Pancreas (tissue), 10 donors: ENCODE data around the gene ADGRG3. TPM values are rescaled to one million over a fixed set of nuclear protein-coding genes. Genes with fewer than 3 reads are reported as not detected.

ENCODE experiments used
- ATAC-seq, 4 donors: fragments of 200-7000 bp; cut with Tn5 transposase; one replicate each; pipeline versions ENCODE4 v1.8.0 to v1.9.1; 2020; ENCODE audit warnings: mild to moderate bottlenecking in 4 of 4, moderate library complexity in 4 of 4
- DNase-seq, 6 donors: peaks; one replicate each; pipeline ENCODE4 v3.0.0-alpha.2; 2020
- FAIRE-seq: peaks from 2 replicates; lab custom pipeline; 2012; peaks lifted over from hg19 to GRCh38; lab: Jason Lieb, UNC
- H3K27ac ChIP-seq, 4 donors: fragments of 200-600 bp; sonication (generic); 1 replicate in 3 of 4; 2 replicates in 1 of 4; pipeline versions ENCODE4 v1.5.0 to v1.8.0; 2020
- H3K27me3 ChIP-seq, 4 donors: fragments of 200-600 bp; one replicate each; pipeline ENCODE4 v1.8.0; 2021
- H3K36me3 ChIP-seq, 3 donors: fragments of 200-600 bp; sonication (generic) in 1 of 3; one replicate each; pipeline versions ENCODE4 v1.5.0 to v1.8.0; 2020 to 2021
- H3K4me1 ChIP-seq, 3 donors: fragments of 200-600 bp; one replicate each; pipeline ENCODE4 v1.8.0; 2021
- H3K4me3 ChIP-seq, 4 donors: fragments of 200-600 bp; sonication (generic) in 2 of 4; one replicate each; pipeline versions ENCODE4 v1.5.0 to v1.8.0; 2020 to 2021
- H3K9me3 ChIP-seq, 4 donors: fragments of 200-600 bp; one replicate each; pipeline ENCODE4 v1.8.0; 2021
- WGBS, 2 donors: extraction: QIAGEN DNeasy Blood & Tissue Kit; methylation state at CpG; one replicate each; pipeline ENCODE4 v1.1.7; 2013; 5-methylcytosine and 5-hydroxymethylcytosine counted together
- intact Hi-C, 3 donors: fragments of 100-400 bp; cut with DNase I; formaldehyde crosslinking; loops; one replicate each; pipeline versions ENCODE4 v1.11.1 to v1.14.2; 2022
- polyA plus RNA-seq, 2 donors: library from polyadenylated mRNA; stranded (reverse); fragments of 200-250 nt; gene quantifications; one replicate each; pipeline ENCODE4 v1.2.3, GENCODE V29; 2013
- total RNA-seq, 6 donors: library from RNA; stranded (reverse); fragmentation: NEBNext Ultra II Directional in 4 of 6; extraction: Animal tissue kit (Norgen Biotek cat#: 25700) in 4 of 6; gene quantifications; one replicate each; pipeline versions ENCODE4 v1.2.1 to v1.2.4, GENCODE V29; 2021 to 2023
- TF ChIP-seq, protein P1 (sequence below), 4 donors: fragments of 200-600 bp; sonication (generic) in 3 of 4; IDR thresholded peaks; one replicate each; pipeline versions ENCODE4 v1.5.0 to v1.8.0; 2021; ENCODE audit warnings: antibody characterized with exemption in 4 of 4
- donor health status: healthy with polysubstance abuse.
- donor health status: DM: no; HTN: no; CAD: no; lungs with moderate emphysema.
- donor health status: DM: no; HTN: no; CAD: no.
- donor health status: control.
- donor health status: control.
- donor health status: Bipolar disorder and iron deficiency.
- donor health status: DM: yes; HTN: yes; CAD: no.
- donor health status: DM: no; HTN: no; CAD: no.
- donor health status: DM: no; HTN: no; CAD: no.
- donor health status: DM: yes; HTN: yes; CAD: no.

The ADGRG3 gene
- total and polyA plus RNA-seq, 8 donors = 0.14 to 0.84 (median 0.53) TPM

DNA sequence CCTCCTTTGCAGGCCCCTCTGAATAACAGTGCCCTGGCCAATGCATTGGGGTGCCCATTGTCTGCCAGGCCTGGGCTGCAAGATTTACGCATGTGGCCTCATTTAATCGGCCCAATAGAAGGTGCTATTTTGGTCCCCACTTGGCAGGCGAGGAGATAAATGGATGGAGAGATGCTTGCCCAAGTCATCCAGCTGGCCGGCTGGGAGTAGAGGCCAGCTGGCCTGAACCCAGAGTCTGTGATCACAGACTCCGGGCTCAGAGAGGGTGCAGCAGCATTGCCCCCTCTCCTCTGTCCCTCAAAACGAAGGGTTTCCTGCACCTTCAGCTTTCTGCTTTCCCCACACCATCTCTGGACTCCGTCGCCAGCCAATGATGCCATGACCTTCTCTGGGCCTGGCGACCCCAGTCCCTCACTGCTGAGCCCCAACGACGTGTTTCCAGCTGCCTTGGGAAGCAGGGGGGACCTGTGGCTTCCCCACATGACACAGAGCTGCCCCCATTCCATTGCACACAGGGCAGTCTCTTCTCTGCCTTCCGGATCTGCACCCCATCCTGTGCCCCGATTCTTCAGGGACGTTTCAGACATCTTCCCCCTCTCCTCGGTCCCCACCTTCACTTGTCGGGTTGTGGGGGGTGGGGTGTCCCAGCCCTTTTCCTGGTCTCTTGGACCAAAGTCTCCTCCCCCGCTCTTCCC is 43.2 kb upstream of the ADGRG3 start:
- DNase-seq (peak in 2 of 6 donors; percentile 24 to 43), ATAC-seq (no peak), FAIRE-seq (no peak)
- Histone ChIP-seq H3K27me3 (no peaks in the 10 kb centered on the region), H3K4me1 (peaks cover 16 to 34% (median 24%) of the 10 kb centered on the region in 3 donors), H3K4me3 (no peak overlapping the region), H3K9me3 (no peaks in the 10 kb centered on the region), H3K36me3 (no peaks in the 10 kb centered on the region), H3K27ac (no peak overlapping the region)
- TF ChIP-seq, protein P1, sequence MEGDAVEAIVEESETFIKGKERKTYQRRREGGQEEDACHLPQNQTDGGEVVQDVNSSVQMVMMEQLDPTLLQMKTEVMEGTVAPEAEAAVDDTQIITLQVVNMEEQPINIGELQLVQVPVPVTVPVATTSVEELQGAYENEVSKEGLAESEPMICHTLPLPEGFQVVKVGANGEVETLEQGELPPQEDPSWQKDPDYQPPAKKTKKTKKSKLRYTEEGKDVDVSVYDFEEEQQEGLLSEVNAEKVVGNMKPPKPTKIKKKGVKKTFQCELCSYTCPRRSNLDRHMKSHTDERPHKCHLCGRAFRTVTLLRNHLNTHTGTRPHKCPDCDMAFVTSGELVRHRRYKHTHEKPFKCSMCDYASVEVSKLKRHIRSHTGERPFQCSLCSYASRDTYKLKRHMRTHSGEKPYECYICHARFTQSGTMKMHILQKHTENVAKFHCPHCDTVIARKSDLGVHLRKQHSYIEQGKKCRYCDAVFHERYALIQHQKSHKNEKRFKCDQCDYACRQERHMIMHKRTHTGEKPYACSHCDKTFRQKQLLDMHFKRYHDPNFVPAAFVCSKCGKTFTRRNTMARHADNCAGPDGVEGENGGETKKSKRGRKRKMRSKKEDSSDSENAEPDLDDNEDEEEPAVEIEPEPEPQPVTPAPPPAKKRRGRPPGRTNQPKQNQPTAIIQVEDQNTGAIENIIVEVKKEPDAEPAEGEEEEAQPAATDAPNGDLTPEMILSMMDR (IDR thresholded peaks at IDR 0.05) = no peak
- 66 to 72% methylated on average over 17 of the region's 17 CpGs for WGBS, 2 donors
- intact Hi-C loops = no loop called here

DNA sequence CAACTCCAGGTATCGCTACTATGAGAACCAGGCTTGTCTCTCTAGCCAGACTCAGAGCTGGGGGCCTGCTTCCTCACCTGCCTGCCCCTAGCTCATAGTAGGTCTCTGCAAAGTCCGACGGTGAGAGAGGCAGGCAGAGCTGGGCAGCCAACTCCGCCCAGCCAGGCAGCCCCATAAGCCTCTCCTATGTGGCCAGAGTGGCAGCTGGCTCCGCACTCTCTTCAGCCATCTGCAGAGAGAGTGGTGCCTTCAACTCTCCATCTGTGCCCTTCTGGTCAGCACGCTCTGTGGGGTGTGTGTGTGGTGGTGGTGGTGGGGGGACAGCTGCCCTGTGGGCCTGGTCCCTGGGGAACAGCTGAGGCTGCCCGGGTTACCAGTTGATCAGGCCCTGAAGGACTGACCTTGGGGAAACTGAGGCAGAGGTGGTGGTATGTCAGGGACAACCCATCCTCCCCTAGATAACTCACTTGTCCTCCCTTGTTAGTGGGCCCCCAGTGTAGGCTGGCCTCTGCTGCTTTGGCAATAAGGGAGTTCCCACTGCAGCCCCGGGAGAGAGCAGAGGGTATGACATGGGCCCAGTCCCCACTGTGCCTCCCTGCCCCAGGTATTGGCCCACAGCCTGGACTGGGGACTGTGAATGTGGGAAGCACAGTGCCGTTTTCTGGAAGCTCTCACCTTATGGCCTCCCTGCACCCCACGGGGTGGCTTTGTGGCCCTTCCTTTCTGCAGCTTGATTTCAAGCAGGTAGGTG is 41.5 kb upstream of the ADGRG3 start:
- TF ChIP-seq, protein P1 (IDR thresholded peaks at IDR 0.05) = no peak
- 81 to 82% methylated on average over 10 of the region's 10 CpGs for WGBS, 2 donors
- Histone ChIP-seq H3K4me3 (no peak overlapping the region), H3K4me1 (peaks cover 14 to 36% (median 24%) of the 10 kb centered on the region in 3 donors), H3K36me3 (no peaks in the 10 kb centered on the region), H3K9me3 (no peaks in the 10 kb centered on the region), H3K27me3 (no peaks in the 10 kb centered on the region), H3K27ac (no peak overlapping the region)
- ATAC-seq (no peak), FAIRE-seq (no peak), DNase-seq (peak in 2 of 6 donors; percentile 31 to 42)
- intact Hi-C loops = no loop called here

DNA sequence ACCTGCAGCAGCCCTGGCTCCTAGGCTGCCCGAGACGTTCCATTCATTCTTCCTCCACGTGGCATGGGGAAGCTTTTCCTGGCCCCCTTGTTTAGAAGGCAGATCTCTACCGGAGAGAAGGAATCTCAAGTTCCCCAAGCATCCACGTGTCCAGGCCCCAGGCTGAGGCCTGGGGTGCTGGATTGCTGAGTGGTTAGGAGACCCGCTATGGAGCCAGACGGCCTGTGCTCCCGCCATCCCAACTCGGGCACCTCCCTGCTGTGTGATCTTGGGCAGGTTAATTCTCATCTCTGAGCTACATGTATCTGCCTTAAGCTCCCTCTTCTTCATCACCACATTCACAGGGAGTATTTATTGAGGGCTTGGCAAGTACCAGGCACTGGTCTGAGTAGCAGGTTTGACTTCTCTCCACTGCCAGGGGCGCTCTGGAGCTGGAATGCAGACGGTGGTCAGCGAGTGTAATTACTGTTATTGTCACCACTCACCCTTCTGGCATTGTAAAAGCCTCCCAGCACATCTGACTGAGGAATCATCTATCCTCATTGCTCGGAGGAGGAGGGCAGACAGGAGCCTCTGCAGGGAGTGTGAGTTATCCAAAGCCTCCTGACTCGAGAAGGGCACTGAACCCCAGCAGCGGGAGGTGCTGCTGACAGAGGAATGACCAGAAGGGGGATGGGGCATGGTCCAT is 40.8 kb upstream of the ADGRG3 start:
- TF ChIP-seq, protein P1 (IDR thresholded peaks at IDR 0.05) = no peak
- peak in 1 of 4 donors; percentile 4 for ATAC-seq
- DNase-seq = peak in 2 of 6 donors; percentile 17 to 31
- H3K9me3 ChIP-seq = no peaks in the 10 kb centered on the region
- FAIRE-seq = no peak
- no peaks in the 10 kb centered on the region for H3K27me3 ChIP-seq
- H3K4me1 ChIP-seq = peaks cover 7 to 33% (median 24%) of the 10 kb centered on the region in 3 donors
- intact Hi-C loops = no loop called here
- H3K4me3 ChIP-seq = no peak overlapping the region
- H3K27ac ChIP-seq = peak overlapping the region in 2 of 4 donors; percentile 3 to 47
- H3K36me3 ChIP-seq = no peaks in the 10 kb centered on the region
- WGBS, 2 donors = 82 to 83% methylated on average over 15 of the region's 15 CpGs

DNA sequence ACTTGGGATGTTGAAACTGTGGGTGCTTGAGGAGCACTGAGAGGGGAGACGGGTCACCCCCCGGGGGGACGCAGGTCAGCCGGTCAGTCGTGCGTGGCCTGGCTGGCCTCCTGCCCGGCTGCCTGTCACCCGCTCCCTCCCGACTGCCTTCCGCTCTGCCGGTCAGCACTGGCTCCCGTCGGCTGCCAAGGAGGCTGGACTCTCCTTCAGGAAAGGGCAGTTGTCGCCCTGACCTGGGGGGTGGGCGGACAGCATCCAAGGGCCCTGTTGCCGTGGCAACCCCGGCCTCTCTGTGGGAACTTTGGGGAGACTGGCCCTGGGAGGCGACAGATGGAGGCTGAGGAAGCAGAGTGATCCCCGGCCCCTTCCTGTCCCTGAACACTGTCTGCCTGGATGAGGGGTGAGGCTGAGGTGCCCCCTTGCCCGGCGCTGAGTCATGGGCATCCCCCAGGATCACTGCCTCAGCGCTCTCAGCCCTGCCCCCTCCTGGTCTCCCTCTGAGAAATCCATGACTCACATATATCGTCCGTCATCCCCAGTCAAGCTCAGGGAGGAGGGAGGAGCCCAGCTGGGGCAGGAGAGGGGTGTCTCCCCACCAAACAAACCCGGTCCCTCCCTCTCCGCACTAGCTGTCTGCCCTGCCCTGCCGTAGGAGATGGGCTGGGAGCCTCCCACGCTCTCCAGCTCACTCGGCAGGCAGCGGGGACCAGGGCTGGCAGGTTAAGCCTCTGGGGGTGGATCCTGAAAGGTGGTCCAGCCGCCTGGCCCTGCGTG is 39.9 kb upstream of the ADGRG3 start, which contains the start of gene ADGRG1:
Gene ADGRG1 (plus strand): TSS at position 623 of the 774 bp plus-strand sequence. CDS start 21,658 bp downstream, outside the sequence.
- Histone ChIP-seq H3K4me3 (peak within 1 kb of the TSS in 2 of 4 donors; percentile 8 to 23), H3K27me3 (no peaks in the 10 kb centered on the region), H3K27ac (peak within 1 kb of the TSS in 2 of 4 donors; percentile 3 to 47), H3K36me3 (no peaks in the 10 kb centered on the region), H3K9me3 (no peaks in the 10 kb centered on the region), H3K4me1 (peaks cover 0 to 31% (median 18%) of the 10 kb centered on the region in 3 donors)
- TF ChIP-seq, protein P1 (IDR thresholded peaks at IDR 0.05) = no peak
- intact Hi-C loops = no loop called here
- DNase-seq (peak in 3 of 6 donors; percentile 45 to 82 (median 58)), ATAC-seq (peak in 3 of 4 donors; percentile 62 to 83 (median 64)), FAIRE-seq (no peak)
- 51 to 60% methylated on average over 32 of the region's 32 CpGs for WGBS, 2 donors
